A549 (cell line): ENCODE measurements around the gene ATRX.

ENCODE experiments used
- CEBPB ChIP-seq, 2 experiments: fragments of >200 bp in 1 of 2; sonication (Bioruptor Twin) in 1 of 2; formaldehyde crosslinking in 1 of 2; IDR thresholded peaks; 2 replicates each; pipeline ENCODE4 v1.6.1; 2012 to 2016
- RAD21 ChIP-seq, 2 experiments: fragments of >200 bp in 1 of 2; sonication (Bioruptor Twin) in 1 of 2; formaldehyde crosslinking in 1 of 2; IDR thresholded peaks in 1 of 2; conservative IDR thresholded peaks in 1 of 2; 2 replicates in 1 of 2; 3 replicates in 1 of 2; pipeline ENCODE4 v1.6.1; 2012 to 2018; ENCODE audit warnings: inconsistent platforms in 1 of 2
- TF ChIP-seq, protein P1 (sequence below): fragments of >200 bp; sonication (Bioruptor Twin); formaldehyde crosslinking; IDR thresholded peaks from 3 replicates; pipeline ENCODE4 v1.5.1; 2016

DNA sequence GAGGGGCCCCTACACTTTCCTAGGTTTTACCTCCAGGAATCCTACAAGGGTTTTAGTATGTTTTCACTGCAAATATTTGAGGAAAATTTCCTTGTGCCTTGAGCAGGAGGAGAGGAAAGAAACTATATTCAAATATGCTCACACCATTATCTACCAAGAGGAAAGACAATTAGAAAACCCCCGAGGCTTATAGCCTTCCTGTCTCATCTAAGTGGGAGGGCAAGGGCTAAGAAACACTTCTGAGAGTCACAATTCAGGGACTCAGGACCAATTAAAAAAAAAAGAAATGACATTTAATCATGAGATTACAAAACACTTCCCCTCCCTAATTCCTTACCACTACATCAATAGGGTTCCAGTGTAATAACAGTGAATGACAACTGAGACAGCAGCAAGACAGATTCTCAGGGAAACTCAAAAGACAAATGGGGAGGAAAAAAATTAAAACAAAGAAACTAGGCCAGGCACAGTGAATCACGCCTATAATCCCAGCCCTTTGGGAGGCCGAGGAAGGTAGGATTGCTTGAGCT is 45.6 kb downstream of the ATRX start:
- TF ChIP-seq CEBPB (IDR thresholded peaks at IDR 0.05): no peak
- no peak for TF ChIP-seq RAD21 (conservative IDR thresholded peaks at IDR 0.05 in 1 of 2, IDR thresholded peaks at IDR 0.05 in 1 of 2)
- TF ChIP-seq, protein P1, sequence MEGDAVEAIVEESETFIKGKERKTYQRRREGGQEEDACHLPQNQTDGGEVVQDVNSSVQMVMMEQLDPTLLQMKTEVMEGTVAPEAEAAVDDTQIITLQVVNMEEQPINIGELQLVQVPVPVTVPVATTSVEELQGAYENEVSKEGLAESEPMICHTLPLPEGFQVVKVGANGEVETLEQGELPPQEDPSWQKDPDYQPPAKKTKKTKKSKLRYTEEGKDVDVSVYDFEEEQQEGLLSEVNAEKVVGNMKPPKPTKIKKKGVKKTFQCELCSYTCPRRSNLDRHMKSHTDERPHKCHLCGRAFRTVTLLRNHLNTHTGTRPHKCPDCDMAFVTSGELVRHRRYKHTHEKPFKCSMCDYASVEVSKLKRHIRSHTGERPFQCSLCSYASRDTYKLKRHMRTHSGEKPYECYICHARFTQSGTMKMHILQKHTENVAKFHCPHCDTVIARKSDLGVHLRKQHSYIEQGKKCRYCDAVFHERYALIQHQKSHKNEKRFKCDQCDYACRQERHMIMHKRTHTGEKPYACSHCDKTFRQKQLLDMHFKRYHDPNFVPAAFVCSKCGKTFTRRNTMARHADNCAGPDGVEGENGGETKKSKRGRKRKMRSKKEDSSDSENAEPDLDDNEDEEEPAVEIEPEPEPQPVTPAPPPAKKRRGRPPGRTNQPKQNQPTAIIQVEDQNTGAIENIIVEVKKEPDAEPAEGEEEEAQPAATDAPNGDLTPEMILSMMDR: no peak
